Mesenchymal stem cell (in vitro differentiated cells and primary cell): ENCODE data around the gene ADPRHL1.

Experiments
- DNase-seq: peaks from one replicate; pipeline ENCODE4 v3.0.0-alpha.2; 2013
- H2AFZ ChIP-seq: one replicate; pipeline ENCODE4 v1.6.1; 2013; ENCODE audit warnings: low read depth, mild to moderate bottlenecking, control low read depth, inconsistent platforms, low read length, moderate library complexity
- H2AK5ac ChIP-seq: 2 replicates; pipeline ENCODE4 v1.6.1; 2013; ENCODE audit warnings: low read length, moderate library complexity, mild to moderate bottlenecking, inconsistent platforms; ENCODE audit not compliant: severe bottlenecking
- H2BK120ac ChIP-seq: one replicate; pipeline ENCODE4 v1.6.1; 2013; ENCODE audit warnings: low read depth, mild to moderate bottlenecking, inconsistent platforms, low read length, moderate library complexity
- H2BK12ac ChIP-seq, 2 experiments: one replicate each; pipeline ENCODE4 v1.6.1; 2013; ENCODE audit warnings: inconsistent platforms in 2 of 2, low read length in 2 of 2, mild to moderate bottlenecking in 2 of 2, moderate library complexity in 2 of 2, control low read depth in 1 of 2
- H2BK15ac ChIP-seq: one replicate; pipeline ENCODE4 v1.6.1; 2013; ENCODE audit warnings: mild to moderate bottlenecking, low read depth, inconsistent platforms; ENCODE audit not compliant: poor library complexity, severe bottlenecking
- H2BK5ac ChIP-seq: 2 replicates; pipeline ENCODE4 v1.6.1; 2013; ENCODE audit warnings: low read depth, mild to moderate bottlenecking, low read length, control low read depth, inconsistent platforms; ENCODE audit not compliant: poor library complexity, severe bottlenecking
- H3K14ac ChIP-seq, 2 experiments: one replicate each; pipeline ENCODE4 v1.6.1; 2013; ENCODE audit warnings: inconsistent platforms in 2 of 2, low read length in 2 of 2, control low read depth in 1 of 2, mild to moderate bottlenecking in 1 of 2, moderate library complexity in 1 of 2
- H3K18ac ChIP-seq, 2 experiments: one replicate each; pipeline ENCODE4 v1.6.1; 2013; ENCODE audit warnings: inconsistent platforms in 2 of 2, low read length in 2 of 2, control low read depth in 1 of 2, low read depth in 1 of 2, mild to moderate bottlenecking in 1 of 2
- H3K23ac ChIP-seq, 2 experiments: one replicate each; pipeline ENCODE4 v1.6.1; 2013; ENCODE audit warnings: inconsistent platforms in 2 of 2, low read length in 2 of 2, mild to moderate bottlenecking in 2 of 2, moderate library complexity in 2 of 2, control low read depth in 1 of 2
- H3K27ac ChIP-seq: 2 replicates; pipeline ENCODE4 v1.5.1; 2013; ENCODE audit warnings: mild to moderate bottlenecking, moderate library complexity, low read length, control low read depth, inconsistent platforms; ENCODE audit not compliant: poor library complexity, severe bottlenecking
- H3K27me3 ChIP-seq, 2 experiments: 2 replicates each; pipeline versions ENCODE4 v1.6.1 to v1.7.0; 2013; ENCODE audit warnings: low read length in 2 of 2, mild to moderate bottlenecking in 2 of 2, moderate library complexity in 2 of 2, control low read depth in 1 of 2, inconsistent platforms in 1 of 2; ENCODE audit not compliant: control insufficient read depth in 1 of 2, insufficient read depth in 1 of 2
- H3K36me3 ChIP-seq, 2 experiments: 2 replicates each; pipeline versions ENCODE4 v1.6.1 to v1.7.0; 2013; ENCODE audit warnings: low read length in 2 of 2, control low read depth in 1 of 2, inconsistent platforms in 1 of 2, low read depth in 1 of 2, mild to moderate bottlenecking in 1 of 2; ENCODE audit not compliant: insufficient read depth in 2 of 2, control insufficient read depth in 1 of 2
- H3K4ac ChIP-seq, 2 experiments: one replicate each; pipeline ENCODE4 v1.6.1; 2013; ENCODE audit warnings: inconsistent platforms in 2 of 2, low read length in 2 of 2, mild to moderate bottlenecking in 2 of 2, moderate library complexity in 2 of 2, control low read depth in 1 of 2, low read depth in 1 of 2
- H3K4me1 ChIP-seq: 2 replicates; pipeline ENCODE4 v1.6.1; 2013; ENCODE audit warnings: low read depth, low read length, control low read depth; ENCODE audit not compliant: control insufficient read depth, insufficient read depth
- H3K4me2 ChIP-seq: 2 replicates; pipeline ENCODE4 v1.6.1; 2013; ENCODE audit warnings: low read length, mild to moderate bottlenecking, inconsistent platforms; ENCODE audit not compliant: poor library complexity, severe bottlenecking
- H3K4me3 ChIP-seq, 2 experiments: 2 replicates each; pipeline versions ENCODE4 v1.5.1 to v1.7.0; 2013; ENCODE audit warnings: low read length in 2 of 2, mild to moderate bottlenecking in 2 of 2, control low read depth in 1 of 2, low read depth in 1 of 2; ENCODE audit not compliant: insufficient read depth in 1 of 2
- H3K79me1 ChIP-seq: replicated peaks from 2 replicates; pipeline ENCODE4 v1.6.1; 2013; ENCODE audit warnings: mild to moderate bottlenecking, control low read depth, low read length, inconsistent platforms; ENCODE audit not compliant: poor library complexity, severe bottlenecking
- H3K9ac ChIP-seq: 2 replicates; pipeline ENCODE4 v1.7.0; 2013; ENCODE audit warnings: mild to moderate bottlenecking, low read length, moderate library complexity
- H3K9me3 ChIP-seq: 2 replicates; pipeline ENCODE4 v1.7.0; 2013; ENCODE audit warnings: mild to moderate bottlenecking, low read length; ENCODE audit not compliant: control insufficient read depth
- H4K8ac ChIP-seq: one replicate; pipeline ENCODE4 v1.6.1; 2013; ENCODE audit warnings: inconsistent platforms, mild to moderate bottlenecking, low read length, moderate library complexity
- H4K91ac ChIP-seq: one replicate; pipeline ENCODE4 v1.6.1; 2013; ENCODE audit warnings: mild to moderate bottlenecking, low read length, inconsistent platforms
- WGBS: methylation state at CpG from one replicate; pipeline ENCODE4 v1.1.7; 2013; ENCODE audit warnings: mixed read lengths; 5-methylcytosine and 5-hydroxymethylcytosine counted together

Gene ADPRHL1

DNA sequence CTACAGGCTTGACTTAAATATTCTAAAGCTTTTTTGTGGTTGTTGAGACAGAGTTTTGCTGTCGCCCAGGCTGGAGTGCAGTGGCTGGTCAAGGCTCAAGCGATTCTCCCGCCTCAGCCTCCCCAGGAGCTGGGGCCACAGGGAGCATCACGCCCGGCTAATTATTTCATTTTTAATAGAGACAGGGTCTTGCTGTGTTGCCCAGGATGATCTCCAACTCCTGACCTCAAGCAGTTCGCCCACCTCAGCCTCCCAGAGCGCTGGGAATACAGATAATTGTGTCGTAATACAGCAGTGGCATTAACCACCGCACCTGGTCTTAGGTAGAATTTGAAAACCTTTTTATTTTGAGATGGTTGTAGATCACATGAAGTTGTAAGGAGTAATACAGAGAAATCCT, 38.7 kb upstream of the ADPRHL1 start:
- peaks cover 3% of the 10 kb centered on the region for H3K79me1 ChIP-seq
- no peaks in the 10 kb centered on the region for H3K27me3 ChIP-seq
- peak overlapping the region; percentile 90 for H2BK5ac ChIP-seq
- peak overlapping the region; percentile 73 for H3K4me2 ChIP-seq
- no peak overlapping the region for H3K14ac ChIP-seq
- no peak overlapping the region for H3K18ac ChIP-seq
- peak overlapping the region; percentile 33 for H3K27ac ChIP-seq
- H2AK5ac ChIP-seq = no peak overlapping the region
- H2BK12ac ChIP-seq = no peak overlapping the region
- WGBS = 41% methylated on average over 9 of the region's 9 CpGs
- no peak overlapping the region for H3K4ac ChIP-seq
- H3K9ac ChIP-seq = peak overlapping the region; percentile 93
- H3K23ac ChIP-seq = no peak overlapping the region
- peaks cover 7 to 39% of the 10 kb centered on the region in 2 experiments for H3K36me3 ChIP-seq
- no peaks in the 10 kb centered on the region for H3K9me3 ChIP-seq
- H2AFZ ChIP-seq = no peak overlapping the region
- peaks cover 21% of the 10 kb centered on the region for H3K4me1 ChIP-seq
- no peak overlapping the region for H2BK15ac ChIP-seq
- DNase-seq = no peak
- H2BK120ac ChIP-seq = no peak overlapping the region
- H4K91ac ChIP-seq = no peak overlapping the region
- H3K4me3 ChIP-seq = peak overlapping the region; percentile 84 to 95
- H4K8ac ChIP-seq = no peak overlapping the region

DNA sequence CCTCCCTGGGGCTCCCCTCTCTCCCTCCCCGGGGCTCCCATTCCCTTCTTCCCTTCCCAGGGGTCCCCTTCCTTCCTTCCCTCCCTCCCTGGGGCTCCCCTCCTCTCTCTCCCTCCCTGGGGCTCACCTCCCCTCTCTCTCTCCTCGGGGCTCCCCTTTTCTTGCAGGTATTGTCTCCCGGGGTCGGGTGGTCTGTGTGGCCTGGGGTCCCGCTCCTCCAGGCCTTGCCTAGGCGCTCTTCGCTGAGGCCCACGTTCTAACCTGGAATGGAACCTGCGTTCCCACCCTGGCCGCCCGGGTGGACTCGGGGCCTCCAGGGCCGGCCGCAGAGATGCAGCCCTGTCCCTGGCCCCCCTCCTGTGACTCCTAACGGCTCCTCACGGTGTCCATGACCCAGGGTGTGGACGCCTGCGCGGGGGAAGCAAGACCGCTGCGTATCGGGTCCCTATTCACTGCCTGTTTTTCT, 38.2 kb upstream of the ADPRHL1 start:
- peak overlapping the region; percentile 90 for H2BK15ac ChIP-seq
- H3K79me1 ChIP-seq = peaks cover 6% of the 10 kb centered on the region
- peak; percentile 54 for DNase-seq
- peak overlapping the region; percentile 93 for H3K9ac ChIP-seq
- under 1% methylated on average over 22 of the region's 22 CpGs for WGBS
- H3K4me1 ChIP-seq = peaks cover 19% of the 10 kb centered on the region
- H3K27ac ChIP-seq = peak overlapping the region; percentile 64
- H4K8ac ChIP-seq = peak overlapping the region; percentile 78
- H3K4ac ChIP-seq = peak overlapping the region; percentile 35 to 90
- no peaks in the 10 kb centered on the region for H3K27me3 ChIP-seq
- peak overlapping the region; percentile 56 for H2BK120ac ChIP-seq
- peak overlapping the region; percentile 70 for H4K91ac ChIP-seq
- H3K9me3 ChIP-seq = no peaks in the 10 kb centered on the region
- H3K36me3 ChIP-seq = peaks cover 5 to 34% of the 10 kb centered on the region in 2 experiments
- peak overlapping the region; percentile 84 to 95 for H3K4me3 ChIP-seq
- H3K18ac ChIP-seq = peak overlapping the region; percentile 82 to 90
- H2BK12ac ChIP-seq = peak overlapping the region in 1 of 2 experiments; percentile 4
- peak overlapping the region; percentile 90 for H2BK5ac ChIP-seq
- H3K4me2 ChIP-seq = peak overlapping the region; percentile 73
- H3K23ac ChIP-seq = no peak overlapping the region
- H2AK5ac ChIP-seq = no peak overlapping the region
- H2AFZ ChIP-seq = peak overlapping the region; percentile 76
- peak overlapping the region; percentile 83 to 92 for H3K14ac ChIP-seq

DNA sequence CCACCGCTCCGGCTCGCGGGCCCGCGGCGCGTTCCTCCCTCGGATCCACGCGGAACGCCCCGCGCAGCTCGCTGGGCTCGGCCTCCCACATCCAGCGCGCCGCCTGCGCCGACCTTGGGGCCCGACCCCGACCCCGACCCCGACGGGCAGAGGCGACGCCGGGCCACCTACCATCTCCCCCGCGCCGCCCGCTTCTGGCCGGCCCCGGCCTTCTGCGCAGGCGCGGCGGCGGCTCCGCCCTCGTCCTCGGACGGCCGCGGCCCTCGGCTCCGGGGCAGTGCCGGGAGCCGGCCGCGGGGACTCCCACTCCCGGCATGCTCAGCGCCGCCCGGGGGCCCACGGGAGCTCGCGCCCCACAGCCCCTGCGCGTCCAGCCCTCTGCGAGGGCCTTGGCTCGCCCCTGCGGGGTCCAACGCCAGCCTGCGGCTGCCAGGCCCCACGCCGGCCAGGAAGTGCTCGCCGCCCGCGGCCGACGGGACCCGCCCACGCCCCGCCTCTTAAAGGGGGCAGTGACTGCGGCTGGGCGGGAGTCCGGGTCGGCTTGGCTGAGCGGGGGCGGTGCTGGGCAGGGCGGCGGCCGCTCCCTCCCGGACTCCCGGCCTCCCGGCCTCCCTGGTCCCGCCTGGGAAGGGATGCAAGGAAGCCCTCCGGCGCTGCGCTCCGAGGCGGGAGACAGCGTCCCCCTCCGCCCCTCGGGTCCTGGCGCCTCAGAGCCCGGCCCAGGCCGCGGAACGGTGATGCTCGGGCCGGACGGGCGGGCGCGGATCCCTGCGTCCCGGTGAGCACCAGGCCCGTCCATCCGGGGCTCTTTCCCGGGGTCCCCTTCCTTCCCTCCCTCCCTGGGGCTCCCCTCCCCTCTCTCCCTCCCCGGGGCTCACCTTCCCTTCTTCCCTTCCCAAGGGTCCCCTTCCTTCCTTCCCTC, 37.5 kb upstream of the ADPRHL1 start, which contains the start of gene DCUN1D2:
Gene DCUN1D2 (minus strand): TSS at position 216 of the 922 bp plus-strand sequence. CDS start 42 bp downstream, at position 174.
- Histone ChIP-seq H3K36me3 (peaks cover 6 to 27% of the 10 kb centered on the region in 2 experiments), H2BK12ac (peak within 1 kb of the TSS in 1 of 2 experiments; percentile 49)
- under 1% methylated on average over 57 of the region's 115 CpGs for WGBS

More for the DNA sequence above, 37.5 kb upstream of the ADPRHL1 start, which contains the start of gene DCUN1D2:
- Histone ChIP-seq H4K8ac (peak within 1 kb of the TSS; percentile 78), H2AK5ac (no peak within 1 kb of the TSS), H3K4me1 (peaks cover 17% of the 10 kb centered on the region), H3K4me2 (peak within 1 kb of the TSS; percentile 80), H2BK5ac (peak within 1 kb of the TSS; percentile 90), H3K18ac (peak within 1 kb of the TSS; percentile 82 to 91), H3K27me3 (no peaks in the 10 kb centered on the region), H3K27ac (peak within 1 kb of the TSS; percentile 64), H3K4me3 (peak within 1 kb of the TSS; percentile 93 to 95), H4K91ac (peak within 1 kb of the TSS; percentile 93), H3K4ac (peak within 1 kb of the TSS; percentile 35 to 90), H3K9me3 (no peaks in the 10 kb centered on the region), H2AFZ (peak within 1 kb of the TSS; percentile 87), H3K14ac (peak within 1 kb of the TSS; percentile 83 to 92), H2BK15ac (peak within 1 kb of the TSS; percentile 90), H2BK120ac (peak within 1 kb of the TSS; percentile 76), H3K79me1 (peaks cover 9% of the 10 kb centered on the region), H3K23ac (peak within 1 kb of the TSS in 1 of 2 experiments; percentile 81), H3K9ac (peak within 1 kb of the TSS; percentile 93)
- DNase-seq = peak; percentile 94
